ENCODE data around the gene BPIFB6.

The BPIFB6 gene

DNA sequence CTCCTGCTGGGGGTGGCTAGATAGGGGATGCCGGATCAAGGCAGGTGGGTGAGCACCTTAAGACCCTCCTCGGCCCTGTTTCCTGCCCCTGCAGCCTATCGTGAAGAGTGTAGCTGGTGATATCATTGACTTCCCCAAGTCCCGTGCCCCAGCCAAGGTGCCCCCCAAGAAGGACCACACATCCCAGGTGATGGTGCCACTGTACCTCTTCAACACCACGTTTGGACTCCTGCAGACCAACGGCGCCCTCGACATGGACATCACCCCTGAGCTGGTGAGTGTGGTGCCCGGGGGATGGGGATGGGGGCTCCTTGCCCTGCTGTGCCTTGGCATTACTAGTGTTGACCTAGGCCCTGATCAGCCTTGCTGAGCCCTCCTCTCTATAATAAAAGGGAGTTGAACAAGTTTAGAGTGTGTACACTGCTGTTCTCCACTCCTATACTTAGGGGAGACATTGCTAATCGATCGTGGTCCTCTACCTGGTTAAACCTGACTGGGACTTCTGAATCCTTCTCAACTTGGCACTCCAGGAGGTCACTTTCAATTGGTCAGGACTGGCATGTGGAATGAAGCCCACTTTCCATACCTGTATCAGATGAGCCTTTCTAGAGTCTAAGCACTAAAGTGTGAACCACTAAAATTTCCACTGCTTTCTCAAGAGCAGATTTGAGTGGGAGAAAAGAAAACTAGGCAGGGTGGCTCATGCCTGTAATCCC, 33.3 kb downstream of the BPIFB6 start:
- no peak overlapping the region for H3K4me3 ChIP-seq (ENCODE audit: low read depth, low read length)
- TF ChIP-seq, protein P1, sequence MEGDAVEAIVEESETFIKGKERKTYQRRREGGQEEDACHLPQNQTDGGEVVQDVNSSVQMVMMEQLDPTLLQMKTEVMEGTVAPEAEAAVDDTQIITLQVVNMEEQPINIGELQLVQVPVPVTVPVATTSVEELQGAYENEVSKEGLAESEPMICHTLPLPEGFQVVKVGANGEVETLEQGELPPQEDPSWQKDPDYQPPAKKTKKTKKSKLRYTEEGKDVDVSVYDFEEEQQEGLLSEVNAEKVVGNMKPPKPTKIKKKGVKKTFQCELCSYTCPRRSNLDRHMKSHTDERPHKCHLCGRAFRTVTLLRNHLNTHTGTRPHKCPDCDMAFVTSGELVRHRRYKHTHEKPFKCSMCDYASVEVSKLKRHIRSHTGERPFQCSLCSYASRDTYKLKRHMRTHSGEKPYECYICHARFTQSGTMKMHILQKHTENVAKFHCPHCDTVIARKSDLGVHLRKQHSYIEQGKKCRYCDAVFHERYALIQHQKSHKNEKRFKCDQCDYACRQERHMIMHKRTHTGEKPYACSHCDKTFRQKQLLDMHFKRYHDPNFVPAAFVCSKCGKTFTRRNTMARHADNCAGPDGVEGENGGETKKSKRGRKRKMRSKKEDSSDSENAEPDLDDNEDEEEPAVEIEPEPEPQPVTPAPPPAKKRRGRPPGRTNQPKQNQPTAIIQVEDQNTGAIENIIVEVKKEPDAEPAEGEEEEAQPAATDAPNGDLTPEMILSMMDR (IDR thresholded peaks at IDR 0.05; ENCODE audit: low read depth, low read length, missing control alignments) = no peak
- no peak for DNase-seq (ENCODE audit: low read depth)

GRCh38 chr20:33065785-33066184, 34.3 kb downstream of the BPIFB6 start:
- DNase-seq (ENCODE audit: low read depth) = no peak
- TF ChIP-seq, protein P1 (IDR thresholded peaks at IDR 0.05; ENCODE audit: low read depth, low read length, missing control alignments) = no peak

DNA sequence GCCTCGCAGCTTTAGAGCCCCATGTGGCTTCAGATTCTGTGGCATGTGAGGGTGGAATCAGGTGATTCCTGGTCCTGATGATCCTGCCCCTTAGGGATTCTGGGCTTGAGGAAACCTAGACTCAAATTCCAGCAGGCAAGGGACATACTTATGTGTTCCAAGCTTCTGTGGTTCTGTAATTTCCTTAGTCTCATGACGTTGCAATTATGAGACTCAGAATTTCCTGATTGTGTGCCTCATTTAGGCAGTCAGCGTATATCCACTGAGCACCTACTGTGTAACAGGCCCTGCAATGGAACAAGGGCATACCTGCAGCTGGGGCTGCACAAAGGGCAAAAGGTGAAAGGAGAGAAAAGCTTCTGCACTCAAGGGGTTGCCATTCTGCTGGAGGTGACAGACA, 36.4 kb downstream of the BPIFB6 start:
- DNase-seq (ENCODE audit: low read depth) = no peak
- TF ChIP-seq, protein P1 (IDR thresholded peaks at IDR 0.05; ENCODE audit: low read depth, low read length, missing control alignments) = no peak
- H3K4me3 ChIP-seq (ENCODE audit: low read depth, low read length) = no peak overlapping the region

More at GRCh38 chr20:33065785-33066184, 34.3 kb downstream of the BPIFB6 start:
- H3K4me3 ChIP-seq (ENCODE audit: low read depth, low read length) = no peak overlapping the region

GRCh38 chr20:33068251-33068939, 36.9 kb downstream of the BPIFB6 start:
- TF ChIP-seq, protein P1 (IDR thresholded peaks at IDR 0.05; ENCODE audit: low read depth, low read length, missing control alignments) = no peak
- H3K4me3 ChIP-seq (ENCODE audit: low read depth, low read length) = no peak overlapping the region
- DNase-seq (ENCODE audit: low read depth) = no peak

- no peak for DNase-seq (ENCODE audit: low read depth)
- H3K4me3 ChIP-seq (ENCODE audit: low read depth, low read length) = no peak overlapping the region
- TF ChIP-seq, protein P1 (IDR thresholded peaks at IDR 0.05; ENCODE audit: low read depth, low read length, missing control alignments) = no peak
Observed at GRCh38 chr20:33069673-33070072, 38.2 kb downstream of the BPIFB6 start.

DNA sequence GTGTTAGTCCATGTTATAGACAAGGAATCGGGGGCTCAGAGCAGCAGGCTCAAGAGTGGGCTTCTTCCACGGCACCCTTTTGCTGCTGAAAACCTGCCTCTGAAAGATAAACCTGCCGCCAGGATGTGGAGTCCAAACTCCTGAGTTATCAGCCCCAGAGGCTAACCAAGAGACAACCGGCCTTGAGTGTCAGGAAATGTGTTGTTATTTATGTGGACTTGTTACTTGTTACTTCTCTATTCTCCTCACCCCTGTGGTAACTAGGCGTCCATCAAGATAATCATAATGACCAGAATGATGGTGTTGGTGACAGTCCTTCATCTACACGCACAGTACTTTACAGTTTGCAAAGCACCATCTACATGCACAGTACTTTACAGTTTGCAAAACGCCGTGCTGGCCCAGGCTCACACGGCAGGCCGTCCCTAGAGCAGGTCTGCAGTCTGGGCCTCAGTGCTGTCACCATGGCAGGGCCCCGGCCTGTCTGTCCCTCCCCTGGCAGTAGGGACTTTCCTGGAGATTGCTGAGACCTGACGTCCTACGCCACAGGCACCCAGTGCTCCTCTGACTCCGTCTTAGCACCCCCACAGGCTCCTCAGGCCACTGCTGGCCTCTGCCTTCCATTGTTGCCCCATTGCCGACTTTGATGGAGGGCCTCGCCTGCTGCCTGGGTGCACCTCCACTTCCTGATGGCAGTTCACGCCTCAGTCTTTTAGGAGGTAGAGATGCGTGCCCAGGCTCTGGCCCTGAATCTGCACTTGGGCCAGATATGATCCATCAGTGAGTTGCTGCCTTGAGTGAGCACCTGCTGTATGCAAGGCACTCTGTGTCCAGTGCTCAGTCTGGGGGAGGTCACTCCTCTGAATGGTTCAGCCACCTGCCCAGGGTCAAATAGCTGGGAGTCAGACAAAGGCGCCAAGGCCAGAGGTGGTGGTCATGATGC, 38.9 kb downstream of the BPIFB6 start:
- H3K4me3 ChIP-seq (ENCODE audit: low read depth, low read length) = no peak overlapping the region
- TF ChIP-seq, protein P1 (IDR thresholded peaks at IDR 0.05; ENCODE audit: low read depth, low read length, missing control alignments) = no peak
- DNase-seq (ENCODE audit: low read depth) = no peak

Data from GM12864 (cell line).